Measurements from ENCODE around the gene CPA4. TPM values are rescaled to one million over a fixed set of nuclear protein-coding genes. Genes with fewer than 3 reads are reported as not detected.

CPA4 gene
- total RNA-seq, 4 donors from 2014 or later: 5.3 to 12.3 (median 9.6) TPM

DNA sequence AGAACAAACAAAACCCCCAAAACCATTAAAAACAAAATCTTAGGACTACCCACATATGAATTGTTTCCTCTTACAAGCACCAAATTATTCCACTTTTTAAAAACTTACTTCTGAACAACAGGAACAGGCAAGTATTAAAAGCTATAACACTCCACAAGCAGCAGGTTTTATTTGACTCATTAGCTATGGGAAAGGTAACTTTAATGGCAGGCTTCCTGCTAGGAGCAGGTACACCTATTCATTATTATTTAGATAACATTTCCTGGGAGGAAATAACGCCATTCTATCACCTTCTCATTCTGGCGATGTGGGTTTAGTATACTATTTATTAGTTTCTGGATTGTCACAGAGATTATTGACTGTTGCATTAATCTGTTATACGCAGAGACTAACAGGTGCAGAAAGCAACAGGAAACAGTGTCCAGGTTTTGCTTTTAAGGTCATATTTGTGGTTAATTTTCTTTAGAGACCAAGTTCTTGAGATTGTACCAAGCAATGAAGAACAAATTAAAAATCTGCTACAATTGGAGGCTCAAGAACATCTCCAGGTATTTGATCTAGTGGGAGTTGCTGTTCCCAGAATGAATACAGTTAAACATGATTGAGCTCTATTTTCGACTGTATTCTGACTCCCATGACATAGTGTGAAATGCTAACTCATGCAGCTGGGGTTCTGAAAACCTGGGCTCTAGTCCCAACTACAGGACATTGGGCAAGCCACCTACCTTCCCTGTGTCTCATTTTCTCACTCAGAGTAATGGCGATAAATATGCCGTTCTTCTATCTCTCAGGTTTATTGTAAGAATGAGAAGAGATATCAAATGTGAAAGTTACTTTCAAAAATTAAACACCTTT, 24.3 kb upstream of the CPA4 start:
- intact Hi-C loops (cut with DNase I): no loop called here
- no peak for DNase-seq
- no peak overlapping the region for H3K4me3 ChIP-seq
- peaks cover 7 to 23% (median 9%) of the 10 kb centered on the region in 3 donors for H3K4me1 ChIP-seq
- no peaks in the 10 kb centered on the region for H3K36me3 ChIP-seq
- 77 to 85% methylated on average over 6 of the region's 6 CpGs for WGBS, 2 donors
- H3K27ac ChIP-seq: no peak overlapping the region
- H3K27me3 ChIP-seq: peaks cover 0 to under 1% (median 0%) of the 10 kb centered on the region in 4 donors
- H3K9me3 ChIP-seq: no peaks in the 10 kb centered on the region
- TF ChIP-seq, protein P1, sequence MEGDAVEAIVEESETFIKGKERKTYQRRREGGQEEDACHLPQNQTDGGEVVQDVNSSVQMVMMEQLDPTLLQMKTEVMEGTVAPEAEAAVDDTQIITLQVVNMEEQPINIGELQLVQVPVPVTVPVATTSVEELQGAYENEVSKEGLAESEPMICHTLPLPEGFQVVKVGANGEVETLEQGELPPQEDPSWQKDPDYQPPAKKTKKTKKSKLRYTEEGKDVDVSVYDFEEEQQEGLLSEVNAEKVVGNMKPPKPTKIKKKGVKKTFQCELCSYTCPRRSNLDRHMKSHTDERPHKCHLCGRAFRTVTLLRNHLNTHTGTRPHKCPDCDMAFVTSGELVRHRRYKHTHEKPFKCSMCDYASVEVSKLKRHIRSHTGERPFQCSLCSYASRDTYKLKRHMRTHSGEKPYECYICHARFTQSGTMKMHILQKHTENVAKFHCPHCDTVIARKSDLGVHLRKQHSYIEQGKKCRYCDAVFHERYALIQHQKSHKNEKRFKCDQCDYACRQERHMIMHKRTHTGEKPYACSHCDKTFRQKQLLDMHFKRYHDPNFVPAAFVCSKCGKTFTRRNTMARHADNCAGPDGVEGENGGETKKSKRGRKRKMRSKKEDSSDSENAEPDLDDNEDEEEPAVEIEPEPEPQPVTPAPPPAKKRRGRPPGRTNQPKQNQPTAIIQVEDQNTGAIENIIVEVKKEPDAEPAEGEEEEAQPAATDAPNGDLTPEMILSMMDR (IDR thresholded peaks at IDR 0.05): no peak
- no peak for TF ChIP-seq POLR2A (IDR thresholded peaks at IDR 0.05)

DNA sequence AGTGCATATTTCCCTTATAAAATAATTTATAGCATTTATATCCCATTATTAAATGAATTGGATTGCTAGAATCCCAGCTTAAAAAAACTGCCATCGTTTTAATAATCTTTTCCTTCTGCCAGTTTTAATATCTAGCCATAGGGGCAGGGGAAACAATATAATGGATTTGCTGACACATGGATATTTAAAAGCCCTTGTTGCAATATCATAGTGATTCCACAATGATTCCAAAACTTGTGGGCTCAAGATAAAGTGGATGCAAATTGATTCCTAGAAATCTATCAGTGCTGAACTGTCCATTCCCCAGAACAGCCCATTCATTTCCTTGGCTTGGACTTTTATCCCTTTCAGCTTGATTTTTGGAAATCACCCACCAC, 23.7 kb upstream of the CPA4 start:
- Histone ChIP-seq H3K36me3 (no peaks in the 10 kb centered on the region), H3K9me3 (no peaks in the 10 kb centered on the region), H3K27ac (no peak overlapping the region), H3K4me1 (peaks cover 7 to 28% (median 9%) of the 10 kb centered on the region in 3 donors), H3K4me3 (no peak overlapping the region), H3K27me3 (peaks cover 0 to 5% (median 0%) of the 10 kb centered on the region in 4 donors)
- TF ChIP-seq, protein P1 (IDR thresholded peaks at IDR 0.05): no peak
- TF ChIP-seq POLR2A (IDR thresholded peaks at IDR 0.05): no peak
- WGBS, 2 donors: 78 to 86% methylated on average over 1 of the region's 1 CpG
- intact Hi-C loops (cut with DNase I): no loop called here
- DNase-seq: no peak

DNA sequence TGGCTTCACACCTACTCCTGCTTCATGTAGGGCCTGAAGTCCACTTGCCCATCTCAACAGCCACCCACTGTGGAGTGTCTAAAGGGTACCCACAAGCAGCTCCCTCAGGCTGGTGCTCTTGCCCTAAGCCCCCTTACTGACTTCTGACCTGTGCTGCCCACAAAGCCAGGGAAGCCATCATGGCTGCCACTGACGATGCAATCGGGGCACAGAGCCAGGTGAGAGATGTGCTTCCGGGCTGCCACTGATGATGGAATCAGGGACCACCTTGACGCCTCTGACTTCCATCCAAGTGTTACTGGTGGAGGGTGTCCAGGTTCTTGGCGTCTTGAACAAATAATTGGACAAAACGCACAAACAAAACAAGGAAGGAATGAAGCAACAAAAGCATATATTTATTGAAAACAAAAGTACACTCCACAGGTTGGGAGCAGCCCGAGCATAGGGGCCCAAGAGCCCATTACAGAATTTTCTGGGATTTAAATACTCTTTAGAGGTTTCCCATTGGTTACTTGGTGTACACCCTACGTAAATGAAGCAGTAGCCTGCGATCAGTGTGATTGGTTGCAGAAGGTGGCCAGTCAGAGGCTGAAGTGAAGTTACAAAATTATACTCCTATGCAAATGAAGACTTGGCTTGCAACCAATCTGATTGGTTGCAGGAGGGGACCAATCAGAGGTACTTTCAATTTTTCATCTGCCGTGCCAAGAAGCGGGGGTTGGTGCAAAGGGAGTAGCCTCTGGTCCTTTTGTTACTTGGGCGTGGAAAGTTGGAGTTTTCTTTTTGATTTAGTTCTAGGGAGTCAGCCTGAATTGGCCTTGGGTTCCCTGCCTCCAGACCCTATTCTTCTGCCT, 21.8 kb upstream of the CPA4 start:
- DNase-seq: no peak
- Histone ChIP-seq H3K4me1 (peaks cover 7 to 28% (median 9%) of the 10 kb centered on the region in 3 donors), H3K9me3 (no peaks in the 10 kb centered on the region), H3K36me3 (no peaks in the 10 kb centered on the region), H3K27me3 (peaks cover 0 to 5% (median 0%) of the 10 kb centered on the region in 4 donors), H3K4me3 (no peak overlapping the region), H3K27ac (no peak overlapping the region)
- 83 to 85% methylated on average over 9 to 10 of the region's 12 CpGs for WGBS, 2 donors
- intact Hi-C loops (cut with DNase I): no loop called here
- no peak for TF ChIP-seq POLR2A (IDR thresholded peaks at IDR 0.05)
- TF ChIP-seq, protein P1 (IDR thresholded peaks at IDR 0.05): no peak

DNA sequence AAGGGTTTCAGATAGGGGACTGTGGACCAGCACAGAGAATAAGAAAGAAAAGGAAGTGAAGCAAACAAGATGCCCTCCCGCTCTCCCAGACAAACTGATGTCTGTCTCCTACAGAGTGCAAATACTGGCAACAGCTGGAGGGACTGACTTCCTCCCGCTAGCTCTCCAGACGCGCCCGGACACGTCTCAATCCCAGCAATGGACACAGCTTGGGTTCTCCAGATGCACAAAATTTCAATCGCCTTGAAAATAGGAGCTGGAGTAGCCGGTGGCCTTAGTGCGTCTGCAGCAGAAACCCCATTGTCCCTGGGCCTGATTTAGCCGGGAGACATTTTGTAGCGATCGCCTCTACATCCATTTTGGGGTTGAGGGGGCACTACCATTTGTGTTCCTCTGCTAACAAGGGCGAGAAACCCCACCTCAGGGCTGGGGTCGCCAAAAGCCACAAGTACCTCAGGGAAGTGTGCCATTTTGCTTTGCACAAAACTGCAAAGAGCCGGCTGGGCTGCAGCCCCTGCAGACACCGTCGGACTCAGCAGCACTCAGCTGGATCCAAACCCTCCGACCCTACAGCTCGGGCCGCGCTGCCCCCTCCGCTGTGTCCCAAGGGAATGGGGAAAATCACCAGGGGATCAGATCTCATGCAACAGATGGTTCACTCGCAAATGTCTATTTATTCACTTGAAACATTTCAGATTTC, 20.4 kb upstream of the CPA4 start:
- intact Hi-C loops (cut with DNase I): no loop called here
- H3K27ac ChIP-seq: no peak overlapping the region
- peak overlapping the region in 3 of 4 donors; percentile 19 to 44 (median 26) for H3K4me3 ChIP-seq
- WGBS, 2 donors: 41 to 49% methylated on average over 15 to 22 of the region's 23 CpGs
- H3K9me3 ChIP-seq: no peaks in the 10 kb centered on the region
- H3K36me3 ChIP-seq: no peaks in the 10 kb centered on the region
- peaks cover 0 to 5% (median 0%) of the 10 kb centered on the region in 4 donors for H3K27me3 ChIP-seq
- TF ChIP-seq POLR2A (IDR thresholded peaks at IDR 0.05): no peak
- TF ChIP-seq, protein P1 (IDR thresholded peaks at IDR 0.05): no peak
- no peak for DNase-seq
- peaks cover 7 to 28% (median 9%) of the 10 kb centered on the region in 3 donors for H3K4me1 ChIP-seq
